Measurements from ENCODE around the gene RAB3GAP1. TPM values are rescaled to one million over a fixed set of nuclear protein-coding genes. Genes with fewer than 3 reads are reported as not detected.

The RAB3GAP1 gene
- total and polyA plus RNA-seq, 2 donors (not counting 1 experiment from before 2014, with no cell fraction given), result 15.6 to 62.2 TPM

- Histone ChIP-seq H4K20me1 (ENCODE audit: control insufficient read depth, insufficient read depth, low read length, poor library complexity, severe bottlenecking) (no peaks in the 10 kb centered on the region), H3K4me3 (ENCODE audit: control extremely low read depth in 1 of 5, extremely low read depth in 1 of 5, insufficient read depth in 1 of 5, low read depth in 2 of 5, low read length in 4 of 5) (no peak overlapping the region), H3K27ac (ENCODE audit: low read length in 2 of 2) (no peak overlapping the region), H3K9me3 (ENCODE audit: control extremely low read depth in 1 of 3, control insufficient read depth in 2 of 3, insufficient read depth in 1 of 3, low read length in 2 of 3) (no peaks in the 10 kb centered on the region), H3K4me2 (replicated peaks; ENCODE audit: low read depth, low read length, poor library complexity, severe bottlenecking) (no peak overlapping the region), H3K36me3 (replicated peaks in 1 of 2; ENCODE audit: control extremely low read depth in 1 of 2, control insufficient read depth in 1 of 2, extremely low read depth in 1 of 2, insufficient read depth in 2 of 2, low read length in 1 of 2) (peaks cover 3 to 63% of the 10 kb centered on the region in 2 experiments), H2AFZ (ENCODE audit: insufficient read depth, low read depth, low read length, poor library complexity, severe bottlenecking) (no peak overlapping the region), H3K4me1 (ENCODE audit: control insufficient read depth in 2 of 2, insufficient read depth in 2 of 2, low read length in 2 of 2) (no peaks in the 10 kb centered on the region), H3K27me3 (replicated peaks in 1 of 4; ENCODE audit: control extremely low read depth in 1 of 4, control insufficient read depth in 3 of 4, insufficient read depth in 4 of 4, low read length in 3 of 4) (no peaks in the 10 kb centered on the region), H3K79me2 (ENCODE audit: control insufficient read depth, insufficient read depth, low read length) (no peaks in the 10 kb centered on the region), H3K9ac (ENCODE audit: low read length) (no peak overlapping the region)
- TF ChIP-seq CTCF (IDR thresholded peaks at IDR 0.05) (no peak), EZH2 (IDR thresholded peaks at IDR 0.05; ENCODE audit: borderline replicate concordance, insufficient read depth, low read depth, low read length, poor library complexity, severe bottlenecking) (no peak)
- intact Hi-C loops (cut with micrococcal nuclease), result no loop called here
- no peaks in the 10 kb centered on the region for H3K27me3 Mint-ChIP-seq
- H3K4me1 Mint-ChIP-seq, result no peaks in the 10 kb centered on the region
- no peak overlapping the region for H3K4me3 Mint-ChIP-seq
- DNase-seq (no peak), ATAC-seq (ENCODE audit: low read depth) (no peak)
- H3K27ac Mint-ChIP-seq, result no peak overlapping the region
- POLR2A ChIA-PET, result no interaction called here
- H3K9me3 Mint-ChIP-seq (ENCODE audit: insufficient read depth), result no peaks in the 10 kb centered on the region
- CTCF ChIA-PET, result interaction anchor here (0.5 to 1.6 kb wide), 2 partner anchors 55 to 160 kb away, joined by 3 read pairs; no protein-coding TSS in a partner anchor
- 100% methylated on average over 1 of the region's 3 CpGs for WGBS (ENCODE audit: insufficient coverage)
These were observed 112.3 kb downstream of the RAB3GAP1 start for GRCh38 chr2:135164431-135164830.

- intact Hi-C loops (cut with micrococcal nuclease), result no loop called here
- peaks cover 3 to 73% of the 10 kb centered on the region in 2 experiments for H3K36me3 ChIP-seq (replicated peaks in 1 of 2; ENCODE audit: control extremely low read depth in 1 of 2, control insufficient read depth in 1 of 2, extremely low read depth in 1 of 2, insufficient read depth in 2 of 2, low read length in 1 of 2)
- POLR2A ChIA-PET, result no interaction called here
- H3K27ac Mint-ChIP-seq, result no peak overlapping the region
- H3K4me1 Mint-ChIP-seq, result no peaks in the 10 kb centered on the region
- H3K27me3 ChIP-seq (replicated peaks in 1 of 4; ENCODE audit: control extremely low read depth in 1 of 4, control insufficient read depth in 3 of 4, insufficient read depth in 4 of 4, low read length in 3 of 4), result no peaks in the 10 kb centered on the region
- no peak for TF ChIP-seq EZH2 (IDR thresholded peaks at IDR 0.05; ENCODE audit: borderline replicate concordance, insufficient read depth, low read depth, low read length, poor library complexity, severe bottlenecking)
- TF ChIP-seq CTCF (IDR thresholded peaks at IDR 0.05), result no peak
- DNase-seq (no peak), ATAC-seq (ENCODE audit: low read depth) (no peak)
- CTCF ChIA-PET, result interaction anchor here (1.1 kb wide), 1 partner anchor 545 kb away, joined by 3 read pairs; no protein-coding TSS in a partner anchor
- no peak overlapping the region for H3K27ac ChIP-seq (ENCODE audit: low read length in 2 of 2)
- no peaks in the 10 kb centered on the region for H3K79me2 ChIP-seq (ENCODE audit: control insufficient read depth, insufficient read depth, low read length)
- no CpG with 5 or more reads among the region's 1 CpG for WGBS (ENCODE audit: insufficient coverage)
- no peak overlapping the region for H3K4me3 Mint-ChIP-seq
- H3K9me3 ChIP-seq (ENCODE audit: control extremely low read depth in 1 of 3, control insufficient read depth in 2 of 3, insufficient read depth in 1 of 3, low read length in 2 of 3), result no peaks in the 10 kb centered on the region
- H4K20me1 ChIP-seq (ENCODE audit: control insufficient read depth, insufficient read depth, low read length, poor library complexity, severe bottlenecking), result no peaks in the 10 kb centered on the region
- H3K4me2 ChIP-seq (replicated peaks; ENCODE audit: low read depth, low read length, poor library complexity, severe bottlenecking), result no peak overlapping the region
- H3K9me3 Mint-ChIP-seq (ENCODE audit: insufficient read depth), result no peaks in the 10 kb centered on the region
- no peak overlapping the region for H2AFZ ChIP-seq (ENCODE audit: insufficient read depth, low read depth, low read length, poor library complexity, severe bottlenecking)
- H3K9ac ChIP-seq (ENCODE audit: low read length), result no peak overlapping the region
- no peaks in the 10 kb centered on the region for H3K27me3 Mint-ChIP-seq
- no peak overlapping the region for H3K4me3 ChIP-seq (ENCODE audit: control extremely low read depth in 1 of 5, extremely low read depth in 1 of 5, insufficient read depth in 1 of 5, low read depth in 2 of 5, low read length in 4 of 5)
- no peaks in the 10 kb centered on the region for H3K4me1 ChIP-seq (ENCODE audit: control insufficient read depth in 2 of 2, insufficient read depth in 2 of 2, low read length in 2 of 2)
These were observed 115.2 kb downstream of the RAB3GAP1 start for GRCh38 chr2:135167273-135167672.
